SU-DHL-6 (cell line): ENCODE data around the gene SDK1.

Source experiments
- CTCF ChIP-seq: fragments of 200-600 bp; sonication (generic); IDR thresholded peaks from one replicate; pipeline ENCODE4 v1.5.1; 2017; ENCODE audit warnings: antibody characterized with exemption, mild to moderate bottlenecking, low read length, moderate library complexity; ENCODE audit not compliant: insufficient read depth, poor library complexity, severe bottlenecking
- EZH2phosphoT487 ChIP-seq: fragments of 200-600 bp; sonication (generic), shearing (Covaris generic); conservative IDR thresholded peaks from 2 replicates; pipeline ENCODE4 v1.6.1; 2018; ENCODE audit warnings: mild to moderate bottlenecking, antibody characterized with exemption, low read length, moderate library complexity, mixed read lengths

- TF ChIP-seq CTCF: no peak
- no peak for TF ChIP-seq EZH2phosphoT487
Measured at GRCh38 chr7:4257146-4258111, 956.4 kb downstream of the SDK1 start.
